Stimulated activated CD8-positive, alpha-beta memory T cell treated with anti-CD3 and anti-CD28 coated beads, Interleukin-12 subunit alpha, Interleukin-12 subunit beta, amount 100 ng/mL, for 4 hours (primary cell): ENCODE data around the gene STC2.

Experiments used
- DNase-seq: peaks from one replicate; pipeline ENCODE4 v3.0.0-alpha.2; 2020; ENCODE audit warnings: low read depth

STC2 gene

DNA sequence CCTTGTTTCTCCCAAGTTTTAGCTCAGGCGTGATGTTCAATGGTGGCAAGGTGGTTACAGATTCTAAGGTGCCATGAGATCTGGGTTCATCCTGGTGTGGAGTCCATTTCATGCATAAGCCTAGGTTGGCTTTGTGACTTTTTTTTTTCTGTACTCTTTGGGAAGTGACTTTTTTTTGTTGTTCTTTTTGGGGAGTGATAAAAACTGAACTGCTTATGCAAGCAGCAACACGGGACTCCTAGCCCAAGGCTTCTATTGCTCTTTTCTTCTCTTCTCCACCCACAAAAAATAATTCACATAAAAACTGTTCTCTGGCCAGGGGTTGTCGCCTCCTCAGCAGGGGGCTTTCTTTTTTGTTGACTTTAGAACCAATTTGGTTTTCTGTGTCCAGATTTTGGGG, 15.4 kb downstream of the STC2 start:
- DNase-seq: no peak

DNA sequence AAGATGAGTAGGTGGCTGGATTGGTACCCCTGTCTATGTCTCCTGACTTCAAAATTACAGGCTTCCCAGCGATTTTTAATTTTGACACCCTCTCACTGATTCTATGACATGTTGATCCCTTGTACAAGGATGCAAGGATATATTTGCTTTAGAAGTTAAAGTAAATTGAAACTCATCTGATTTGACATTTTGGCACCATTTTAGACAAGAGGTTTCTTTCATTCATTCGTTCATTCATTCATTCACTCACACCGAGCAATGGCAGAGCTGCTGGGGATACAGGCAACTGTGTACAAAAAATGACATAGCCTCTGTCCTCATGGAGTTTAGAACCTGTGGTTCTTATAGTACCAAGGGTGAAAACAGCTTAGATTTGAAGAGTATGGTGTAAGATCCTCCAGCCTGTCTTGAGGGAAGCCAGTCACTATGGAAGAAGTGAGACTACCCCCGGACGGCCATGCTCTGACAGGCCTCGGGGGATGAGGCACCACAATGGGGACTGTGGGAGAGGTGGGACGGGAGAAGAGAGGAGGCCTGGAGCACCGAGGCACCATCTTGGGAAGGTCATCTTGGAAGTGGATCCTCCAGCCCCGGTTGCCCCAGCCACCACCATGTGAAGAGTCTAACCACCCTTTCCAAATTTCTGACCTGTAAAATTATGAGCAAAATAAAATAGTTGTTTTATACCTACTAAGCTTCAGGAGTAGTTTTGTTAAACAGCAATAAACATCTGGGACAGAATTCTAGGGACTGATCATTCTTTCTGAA, 16.2 kb downstream of the STC2 start:
- DNase-seq: no peak

DNA sequence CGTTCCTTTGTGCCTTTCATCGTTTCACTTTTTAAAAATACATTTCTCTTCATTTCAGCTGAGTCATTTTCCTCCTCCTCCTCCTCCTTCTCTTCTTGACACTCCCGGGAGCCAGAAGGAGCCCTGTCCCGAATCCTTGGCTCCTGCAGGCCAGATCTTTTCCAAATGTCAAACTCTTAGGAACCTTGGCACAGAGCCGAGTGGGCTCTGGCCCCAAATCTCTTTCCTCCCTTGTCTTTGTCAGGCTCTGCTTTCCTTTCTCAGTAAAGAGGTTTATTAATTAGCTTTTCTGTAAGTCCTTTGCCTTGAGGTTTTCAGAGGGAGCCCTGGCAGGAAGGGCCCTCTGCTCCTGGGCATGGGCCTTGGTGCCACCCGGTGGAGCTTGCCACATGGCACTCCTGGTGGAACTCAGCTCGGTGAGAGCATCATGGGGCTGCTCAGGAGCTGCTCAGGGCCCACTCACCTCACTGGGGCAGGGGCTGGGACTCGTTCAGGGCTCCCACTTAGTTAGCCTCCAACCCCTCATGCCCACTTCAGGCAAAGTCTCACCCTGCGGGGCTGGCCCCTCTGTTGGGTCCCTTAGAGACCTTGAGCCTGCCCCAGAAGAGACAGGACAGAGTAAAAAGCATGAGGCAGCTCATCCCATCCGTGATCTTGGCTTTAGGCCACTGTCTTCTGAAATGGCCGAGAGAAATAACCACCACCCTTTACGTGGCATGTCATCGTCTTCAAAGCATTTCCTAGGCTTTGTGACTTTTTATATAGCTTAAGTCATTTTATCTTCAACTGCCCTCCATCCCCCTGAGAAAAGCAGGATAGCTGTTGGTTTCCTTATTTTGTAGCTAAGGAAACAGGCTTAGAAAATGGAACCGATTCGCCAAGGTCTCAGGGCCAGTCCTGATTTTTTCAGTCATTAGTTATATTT, 17.1 kb downstream of the STC2 start:
- no peak for DNase-seq

DNA sequence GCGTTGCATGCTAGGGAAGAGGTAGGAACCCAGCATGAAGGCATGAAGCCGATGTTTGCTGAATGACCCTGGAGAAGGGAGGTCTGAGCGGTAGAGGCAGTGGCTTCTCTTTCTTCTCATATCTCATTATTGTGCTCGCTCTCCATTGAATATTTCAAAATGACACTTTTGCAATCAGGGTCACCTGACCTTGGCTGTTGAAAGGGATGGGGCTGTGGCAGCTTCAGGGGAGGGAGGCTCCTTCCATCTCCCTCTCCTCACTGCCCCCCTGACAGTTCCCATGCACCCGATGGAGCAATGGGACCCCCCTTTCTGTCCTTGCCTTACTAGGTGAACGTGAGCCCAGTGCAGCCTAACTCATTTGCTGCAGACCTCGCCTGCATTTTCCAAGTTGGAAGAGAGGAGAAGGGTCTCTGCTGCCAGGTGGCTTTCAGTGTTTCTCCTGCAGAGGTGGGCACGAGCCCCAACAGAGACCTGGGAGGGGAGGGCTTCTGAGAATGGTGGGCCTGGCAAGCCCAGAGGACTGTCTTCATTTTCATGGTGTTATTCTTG, 17.9 kb downstream of the STC2 start:
- no peak for DNase-seq

DNA sequence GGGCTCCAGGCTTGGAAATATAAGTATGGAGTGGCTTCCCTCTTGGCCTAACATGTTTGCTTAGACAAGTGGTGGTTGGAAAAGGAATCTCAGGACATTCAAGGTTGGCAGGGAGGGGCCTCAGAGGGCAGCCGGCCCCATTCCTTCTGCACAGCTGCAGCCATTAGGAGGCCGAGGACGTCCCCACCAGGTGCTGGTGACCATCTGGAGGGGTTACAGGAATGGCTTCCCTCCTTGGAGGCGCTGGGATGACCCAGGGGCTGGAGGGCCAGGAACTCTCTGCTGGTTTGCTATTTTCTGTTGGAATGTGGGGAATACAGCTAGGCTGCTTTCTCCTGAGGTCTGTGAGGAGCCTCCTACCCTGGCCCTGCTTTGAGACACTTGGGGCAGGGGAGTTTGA, 18.5 kb downstream of the STC2 start:
- DNase-seq: no peak

DNA sequence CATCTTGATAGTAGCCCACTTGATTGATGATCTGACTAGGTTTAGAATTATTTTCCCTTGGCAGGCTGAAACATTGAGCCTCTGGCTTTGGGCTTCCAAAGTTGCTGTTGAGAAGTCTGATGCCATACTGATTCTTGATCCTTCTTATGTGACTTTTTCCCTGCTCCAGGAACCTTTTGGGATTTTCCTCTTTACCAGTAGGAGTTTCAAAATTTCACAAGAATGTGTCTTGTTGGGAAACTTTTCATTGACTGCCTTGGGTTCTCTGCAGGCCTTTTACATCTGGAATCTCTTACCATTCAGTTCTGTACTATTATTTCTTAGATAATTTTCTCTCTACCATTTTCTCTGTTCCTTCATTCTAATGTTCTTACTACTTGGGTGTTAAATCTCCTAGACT, 20.0 kb downstream of the STC2 start:
- no peak for DNase-seq

DNA sequence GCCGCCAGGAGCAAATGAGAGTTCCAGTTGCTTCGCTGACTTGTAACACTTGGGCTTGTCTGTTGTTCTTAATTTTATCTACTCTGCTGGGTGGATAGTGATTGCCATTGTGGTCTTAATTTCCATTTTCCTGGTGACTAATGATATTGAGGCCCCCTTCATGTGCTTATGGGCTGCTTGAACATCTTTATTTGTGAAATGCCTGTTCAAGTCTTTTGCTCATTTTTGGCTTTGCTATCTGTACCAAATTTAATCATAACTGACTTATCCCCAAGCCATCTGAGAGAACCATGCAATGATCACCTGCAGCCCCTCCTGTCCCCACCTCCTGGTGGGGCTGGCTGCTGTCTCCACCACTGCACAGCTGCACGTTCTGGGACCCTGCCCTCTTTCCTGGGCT, 20.5 kb downstream of the STC2 start:
- no peak for DNase-seq

DNA sequence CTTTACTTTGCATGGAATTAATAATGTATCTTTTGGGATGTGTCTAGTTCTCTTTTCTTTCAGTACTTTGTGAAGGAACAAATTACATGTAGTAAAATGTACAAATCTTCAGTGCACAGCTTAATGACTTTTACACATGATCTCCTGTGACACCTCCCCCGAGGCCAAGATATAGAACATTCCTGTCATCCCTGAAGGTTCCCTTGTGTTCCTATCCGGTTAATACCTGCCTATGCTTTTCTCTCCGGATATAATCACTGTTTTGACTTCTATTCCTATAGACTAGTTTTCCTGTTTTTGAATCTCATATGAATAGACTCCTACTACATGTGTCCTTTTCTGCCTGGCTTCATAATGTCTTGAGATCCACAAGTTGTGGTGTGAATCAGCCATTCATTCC, 21.5 kb downstream of the STC2 start:
- no peak for DNase-seq

DNA sequence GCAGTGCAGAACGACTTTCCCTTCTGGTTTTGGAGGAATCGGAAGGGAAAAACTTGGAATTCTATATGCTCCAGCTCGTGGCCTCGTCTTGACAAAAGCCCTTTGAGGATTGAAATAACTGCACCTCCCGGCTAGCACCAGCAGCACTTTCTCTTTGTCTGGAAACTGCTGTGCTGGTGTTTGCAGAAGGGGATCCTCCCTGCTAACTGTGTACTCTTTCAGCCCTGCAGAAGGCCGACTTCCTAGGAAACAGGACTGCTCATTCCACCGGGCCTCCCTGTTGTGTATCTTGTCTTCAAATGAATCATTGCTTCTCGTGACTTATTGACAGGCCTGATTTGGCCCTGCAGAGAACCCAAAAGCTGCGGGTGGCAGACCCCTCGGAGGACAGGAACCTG, 23.6 kb downstream of the STC2 start:
- no peak for DNase-seq

DNA sequence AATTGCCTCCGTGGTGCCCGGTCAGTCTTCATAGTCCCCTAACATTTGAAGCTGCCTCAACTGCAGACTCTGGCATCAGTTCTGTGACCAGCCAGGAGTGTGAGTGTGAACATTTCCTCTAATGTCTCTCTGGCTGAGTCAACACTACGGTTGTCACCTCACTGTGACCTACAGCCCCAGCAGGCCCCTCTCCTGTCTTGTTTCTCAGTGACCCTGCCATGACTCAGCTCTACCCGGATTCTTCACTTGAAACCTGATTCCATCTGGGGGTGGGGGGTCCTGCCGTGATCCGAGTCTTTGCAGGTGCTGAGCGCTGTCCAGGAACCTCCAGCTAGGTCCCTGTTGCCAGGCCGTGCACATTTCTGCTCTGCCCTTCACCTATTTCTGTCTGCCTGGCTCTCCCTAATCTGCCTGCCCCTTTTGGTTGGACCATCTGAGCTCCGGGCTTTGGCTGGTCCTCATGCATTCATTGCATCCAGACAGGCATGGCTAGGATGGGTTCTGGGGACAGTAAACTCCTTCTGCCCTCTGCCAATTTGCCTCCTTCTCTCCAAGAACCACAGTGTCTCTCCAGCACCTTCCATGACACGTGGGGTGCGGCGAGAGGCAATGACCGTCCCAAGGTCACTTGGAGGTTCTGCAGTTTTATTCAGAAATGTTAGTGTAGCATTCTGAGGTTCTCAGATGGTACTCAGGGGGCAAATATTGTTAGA, 24.2 kb downstream of the STC2 start:
- no peak for DNase-seq

DNA sequence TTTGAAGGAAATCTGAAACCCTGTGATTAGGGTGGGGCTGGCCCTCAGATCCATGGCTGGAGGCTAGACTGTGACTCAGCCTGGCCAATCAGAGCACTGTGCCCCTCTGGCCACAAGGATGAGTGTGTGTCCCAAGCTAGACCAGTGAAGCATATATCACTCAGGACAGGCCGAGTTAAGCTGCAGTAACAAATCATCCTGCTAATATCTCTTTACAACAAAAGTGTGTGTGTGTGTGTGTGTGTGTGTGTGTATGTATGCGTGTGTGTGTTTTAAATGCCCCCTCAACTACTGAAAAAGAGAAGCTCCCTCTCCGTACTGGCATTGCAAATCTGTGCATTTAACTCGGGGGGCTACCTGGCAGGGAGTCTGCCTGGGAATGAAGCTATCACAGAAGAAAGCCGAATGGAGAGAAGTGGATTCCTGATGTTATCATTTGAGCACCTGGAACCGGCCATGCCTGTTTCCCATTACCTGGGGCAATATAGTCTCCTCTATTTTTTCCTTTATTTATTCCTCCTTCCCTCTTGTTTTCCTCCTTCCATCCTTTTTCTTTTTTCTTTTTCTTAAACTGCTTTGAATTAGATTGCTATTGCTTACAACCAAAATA, 25.6 kb downstream of the STC2 start:
- DNase-seq: no peak

DNA sequence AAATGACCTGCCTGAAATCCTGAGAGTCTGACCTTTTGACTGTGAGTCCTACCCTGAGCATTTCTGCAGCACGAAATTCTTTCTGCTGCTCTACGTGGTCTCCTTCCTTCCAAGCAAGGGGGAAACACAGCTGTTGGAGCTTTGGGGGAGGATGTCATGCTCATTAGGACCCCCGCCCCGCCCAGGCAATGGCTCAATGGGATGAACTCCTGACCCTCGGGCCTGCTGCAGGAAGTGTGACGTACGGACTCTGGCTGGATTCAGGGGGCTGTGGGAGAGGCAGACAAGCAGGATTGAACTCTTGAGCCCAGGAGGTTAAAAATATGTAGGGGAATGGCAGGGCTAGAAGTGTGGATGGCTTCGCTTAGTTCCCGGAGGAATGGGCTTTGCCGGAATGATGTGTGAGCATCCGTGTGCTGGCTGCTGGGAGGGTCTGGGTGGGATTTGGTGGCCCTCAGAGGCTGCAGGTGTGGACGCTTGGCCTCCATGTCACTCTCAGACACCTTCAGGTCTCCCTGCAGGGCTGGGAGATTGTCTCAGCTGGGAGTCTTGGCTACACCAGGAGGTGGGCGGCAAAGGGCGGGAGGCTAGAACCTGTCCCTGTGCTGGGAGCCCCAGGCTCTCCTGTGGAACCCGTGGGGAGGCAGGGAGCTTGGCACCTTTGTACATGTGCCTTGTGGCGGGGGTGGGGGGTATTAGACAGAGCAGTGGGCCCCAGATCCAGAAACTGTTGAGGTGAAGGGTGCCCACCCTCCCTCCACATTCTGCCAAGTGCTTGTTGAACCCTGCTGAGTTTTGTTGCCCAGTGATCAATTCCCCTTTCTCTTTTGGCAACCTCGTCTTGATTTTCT, 26.3 kb downstream of the STC2 start:
- DNase-seq: no peak

DNA sequence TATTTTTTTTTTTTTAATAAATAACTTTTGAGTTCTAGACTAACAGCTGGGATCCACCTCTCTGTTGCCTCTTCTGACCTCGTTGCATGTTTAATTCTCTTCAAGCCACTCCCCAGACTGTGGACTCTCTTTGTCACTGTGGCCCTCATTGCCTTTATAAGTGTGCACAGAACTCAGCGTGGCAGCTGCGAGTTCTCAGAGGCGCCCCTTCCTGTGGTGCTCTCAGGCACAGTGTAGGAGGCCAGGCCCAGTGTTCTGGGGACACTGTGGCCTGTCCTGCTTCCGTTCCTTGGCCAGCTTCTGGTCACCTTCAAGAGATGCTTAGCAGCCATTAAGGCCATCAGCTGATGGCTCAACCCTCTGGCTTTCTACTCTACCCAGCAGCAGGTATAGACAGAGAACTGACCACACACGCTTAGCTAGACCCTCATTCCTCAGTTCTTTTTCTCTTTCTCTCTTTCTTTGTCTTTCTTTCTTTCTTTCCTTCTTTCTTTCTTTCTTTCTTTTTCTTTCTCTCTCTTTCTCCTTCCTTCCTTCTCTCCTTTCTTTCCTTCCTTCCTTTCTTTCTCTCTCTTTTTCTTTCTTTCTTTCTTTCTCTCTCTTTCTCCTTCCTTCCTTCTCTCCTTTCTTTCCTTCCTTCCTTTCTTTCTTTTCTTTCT, 27.7 kb downstream of the STC2 start:
- DNase-seq: no peak

DNA sequence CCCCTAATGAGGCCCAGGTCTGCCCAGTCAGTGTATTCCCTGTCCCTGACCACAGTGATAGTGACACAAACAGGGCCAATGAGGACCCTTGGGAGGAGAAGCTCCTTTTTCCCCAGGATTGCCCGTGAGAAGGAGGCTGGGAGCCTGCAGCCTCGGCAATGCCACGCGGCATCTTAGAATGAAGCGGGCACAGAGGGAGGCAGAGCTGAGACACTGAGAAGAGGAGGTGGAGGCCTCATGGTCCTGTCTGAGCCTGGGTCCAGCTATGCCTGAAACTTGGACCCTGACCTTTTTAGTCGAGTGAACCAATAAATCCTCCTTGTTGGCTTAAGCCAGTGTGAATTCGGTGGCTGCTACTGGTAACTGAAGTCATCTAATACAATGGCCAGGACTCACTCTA, 28.4 kb downstream of the STC2 start:
- no peak for DNase-seq

DNA sequence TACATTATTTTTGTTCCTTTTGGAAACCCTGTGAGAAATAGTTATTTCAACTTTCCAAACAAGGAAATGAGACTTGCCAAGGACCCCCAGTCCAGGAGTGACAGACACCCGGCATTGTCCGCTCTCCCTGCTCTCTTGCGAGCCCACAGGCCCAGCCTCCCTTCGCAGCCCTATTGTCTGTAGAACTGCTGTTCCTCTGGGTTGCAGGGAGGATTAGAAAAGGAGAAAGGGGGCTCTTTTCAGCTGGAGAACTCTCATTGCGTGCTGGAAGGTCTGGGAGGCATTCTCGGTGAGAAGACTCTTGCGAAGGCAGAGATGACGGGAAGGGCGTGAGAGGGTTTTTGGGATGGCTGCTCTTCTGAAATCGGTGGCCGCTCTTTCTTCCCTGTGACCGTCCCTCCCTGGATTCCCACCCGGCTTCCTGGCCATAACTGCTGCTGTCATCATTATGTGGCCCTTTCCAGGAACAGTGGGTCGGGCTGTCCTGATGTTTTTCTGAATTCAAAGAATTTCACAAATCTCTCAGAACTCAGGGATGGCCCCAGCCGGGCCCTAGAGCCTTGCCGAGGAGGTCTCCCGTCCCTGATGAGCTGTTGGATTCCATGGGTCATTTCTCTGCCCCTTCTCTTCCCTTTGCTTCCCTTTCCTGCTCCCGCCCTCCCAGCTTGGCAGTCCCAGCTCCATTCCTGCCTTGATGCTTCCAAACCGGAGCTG, 29.8 kb downstream of the STC2 start:
- DNase-seq: no peak

DNA sequence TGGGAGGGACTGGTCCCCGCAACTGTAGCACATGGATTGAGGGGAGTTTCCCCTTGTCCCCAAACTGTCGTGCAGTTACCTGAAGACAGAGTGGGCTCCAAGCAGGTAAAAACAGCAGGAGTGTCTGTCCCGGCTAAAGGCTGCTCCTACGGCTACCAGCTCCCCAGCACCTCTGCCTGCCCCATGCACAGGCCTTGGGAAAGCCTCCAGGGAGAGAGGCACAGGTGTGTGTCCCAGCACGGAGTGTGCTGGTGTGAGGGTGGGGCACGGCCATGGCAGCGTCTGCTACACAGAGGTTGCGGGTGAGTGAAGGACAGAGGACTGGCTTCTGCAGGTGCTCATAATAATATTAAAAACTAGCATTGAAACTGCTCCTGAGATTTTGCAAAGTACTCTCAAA, 30.4 kb downstream of the STC2 start:
- no peak for DNase-seq

DNA sequence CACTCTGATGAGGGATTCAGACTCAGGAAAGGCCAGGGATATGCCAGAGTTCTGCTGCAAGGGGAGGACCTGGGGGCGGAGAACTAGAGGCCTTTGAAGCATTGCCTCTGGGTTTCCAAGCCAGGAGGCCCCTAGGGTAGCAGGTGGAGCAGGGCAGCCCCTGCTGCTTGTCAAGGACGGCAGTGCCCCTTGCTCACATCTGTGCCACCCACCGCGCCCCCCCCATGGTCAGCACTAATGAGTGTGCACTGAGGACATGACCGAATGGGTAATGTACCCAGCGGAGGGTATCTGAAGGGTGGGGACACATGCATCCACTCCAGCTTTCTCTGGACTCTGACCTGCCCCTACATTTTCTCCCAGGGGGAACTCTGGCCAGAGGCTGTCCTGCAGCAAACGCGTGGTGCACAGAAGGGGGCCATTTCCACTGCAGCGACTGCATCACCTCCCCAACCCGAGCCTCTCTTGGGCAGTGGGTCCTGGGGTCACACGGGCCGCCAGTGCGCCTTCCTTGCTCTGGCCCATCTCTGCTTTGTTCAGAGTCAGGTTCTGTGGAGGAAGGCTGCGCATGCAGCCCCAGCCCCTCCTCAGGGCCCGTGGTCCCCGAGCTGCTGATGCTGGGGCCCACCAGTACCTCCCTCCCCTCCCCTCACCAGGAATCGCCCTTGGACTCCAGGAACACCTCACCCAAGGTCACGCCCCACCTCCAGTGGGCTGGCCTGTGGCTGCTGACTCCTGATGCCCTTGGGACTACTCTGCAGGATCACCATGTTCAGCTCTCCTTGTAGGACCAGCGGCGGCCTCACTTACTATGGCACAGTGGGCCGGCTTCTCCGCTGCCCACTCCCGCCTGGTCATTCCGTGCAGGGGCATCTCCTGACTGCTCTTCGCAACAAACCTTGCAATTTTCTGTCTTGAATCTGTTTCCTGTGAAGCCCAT, 31.2 kb downstream of the STC2 start:
- no peak for DNase-seq

DNA sequence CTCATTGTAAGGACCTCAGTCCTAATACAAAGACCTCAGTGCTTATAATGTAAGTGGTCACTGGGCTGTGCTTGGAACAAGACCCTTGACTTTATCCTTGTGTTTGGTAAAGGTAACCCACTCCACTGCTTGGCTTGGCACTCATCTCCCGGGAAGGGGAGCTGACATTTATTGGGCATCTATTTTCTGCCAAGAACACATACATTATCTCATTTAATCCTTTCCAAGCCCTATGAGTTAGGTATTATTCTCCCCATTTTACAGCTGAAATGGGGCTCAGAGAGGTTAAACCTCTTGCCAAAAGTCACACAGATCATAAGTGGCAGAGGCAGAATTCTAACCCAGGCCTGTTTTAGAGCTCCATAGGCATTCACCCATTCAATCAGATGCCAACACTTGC, 32.4 kb downstream of the STC2 start:
- no peak for DNase-seq
